Suppressor macrophage treated with lipopolysaccharide for 4 hours (primary cell): ENCODE data around the gene TMPRSS2.

ENCODE experiments used
- DNase-seq: peaks from one replicate; pipeline ENCODE4 v3.0.0-alpha.2; 2020

TMPRSS2 gene

DNA sequence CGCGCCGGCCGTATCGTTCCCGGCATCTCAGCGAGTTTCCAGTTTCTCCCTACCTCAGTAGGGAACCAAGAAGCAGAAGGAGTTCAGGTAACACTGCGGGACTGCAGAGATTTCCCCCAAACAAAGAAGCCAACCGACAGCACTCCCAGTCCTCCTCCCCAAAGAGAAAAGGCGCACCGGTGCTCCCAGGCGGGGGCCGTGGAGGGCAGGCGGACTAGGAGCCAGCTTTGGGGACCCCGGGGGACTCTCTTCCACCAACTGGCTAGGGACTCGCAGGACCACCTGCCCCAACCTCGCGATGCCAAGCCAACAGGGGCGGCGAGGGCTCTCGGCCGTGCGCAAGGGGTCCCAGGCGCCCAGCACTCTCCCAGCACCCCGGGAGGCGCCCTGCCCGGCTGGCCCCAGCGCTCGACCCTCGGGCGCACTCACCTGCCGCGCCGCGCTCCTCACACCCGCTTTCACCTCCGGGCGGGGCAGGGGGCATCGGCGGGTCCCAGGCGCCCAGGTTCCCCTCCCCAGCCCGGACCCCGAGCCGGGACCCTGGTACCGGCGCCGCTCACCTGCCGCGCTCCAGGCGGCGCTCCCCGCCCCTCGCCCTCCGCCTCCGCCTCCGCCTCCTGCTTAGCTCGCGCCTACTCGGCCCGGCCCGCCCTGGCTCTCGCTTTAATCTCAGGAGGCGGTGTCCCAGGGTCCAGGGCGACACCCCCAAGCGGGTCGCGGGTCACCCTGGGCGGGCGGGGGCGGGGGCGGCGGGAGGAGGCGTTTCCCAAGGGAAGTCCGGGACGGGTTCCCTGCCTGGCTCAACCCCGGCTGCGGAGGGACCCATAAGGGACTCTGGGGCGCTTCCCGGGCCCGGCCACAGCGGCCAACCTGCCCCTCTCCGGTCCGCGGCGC is at the start of gene TMPRSS2:
TSS of gene TMPRSS2 (minus strand) at position 638 of the 894 bp plus-strand sequence. CDS start 10,025 bp downstream, outside the sequence.
- DNase-seq, result no peak

DNA sequence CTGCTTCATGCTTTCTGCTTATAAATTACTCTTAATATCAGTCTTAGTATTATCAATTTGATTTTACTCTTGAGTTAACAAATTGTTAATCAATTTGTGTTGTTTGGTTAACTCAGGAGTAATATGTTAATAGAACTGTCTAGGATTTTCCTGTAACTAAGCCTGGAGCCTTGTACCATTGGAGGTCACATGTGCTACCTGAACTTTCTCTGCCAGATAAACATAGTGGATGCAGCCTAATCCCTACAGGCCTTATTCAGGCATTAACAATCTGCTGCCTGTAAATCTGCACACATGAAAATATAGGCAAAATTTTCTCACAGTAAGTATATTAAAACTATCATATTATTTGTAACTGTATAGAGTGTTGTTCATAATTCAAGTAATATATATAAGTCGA is 47.1 kb upstream of the TMPRSS2 start:
- no peak for DNase-seq

DNA sequence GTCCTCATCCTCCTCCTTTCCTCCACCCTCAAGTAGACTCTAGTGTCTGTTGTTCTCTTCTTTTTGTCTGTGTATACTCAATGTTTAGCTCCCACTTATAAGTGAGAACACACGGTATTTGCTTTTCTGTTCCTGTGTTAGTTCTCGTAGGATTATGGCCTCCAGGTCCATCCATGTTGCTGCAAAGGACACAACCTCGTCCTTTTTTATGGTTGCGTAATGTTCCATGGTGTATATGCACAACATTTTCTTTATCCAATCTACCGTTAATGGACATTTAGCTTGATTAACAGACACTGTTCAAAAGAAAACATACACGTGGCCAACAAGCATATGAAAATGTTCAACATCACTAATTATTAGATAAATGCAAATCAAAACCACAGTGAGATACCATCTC is 44.3 kb upstream of the TMPRSS2 start:
- no peak for DNase-seq

DNA sequence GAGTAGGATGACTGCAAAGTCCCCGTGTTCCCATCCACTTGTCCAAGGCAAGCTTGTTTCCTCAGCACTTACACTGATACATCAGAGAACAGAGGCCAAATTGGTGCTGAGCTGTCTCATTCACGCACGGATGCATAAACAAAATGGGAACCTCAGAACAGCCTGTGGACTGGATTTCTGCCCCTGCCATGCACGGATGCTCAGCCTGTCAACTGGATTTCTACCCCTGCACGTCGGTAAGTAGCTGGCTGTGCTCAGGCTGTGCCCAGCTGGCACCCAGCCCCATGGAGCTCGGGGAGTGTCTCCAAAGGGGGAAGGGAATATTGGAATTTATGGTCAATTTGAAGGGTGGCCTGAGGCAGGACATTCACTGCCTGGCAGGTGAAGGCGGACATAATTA is 40.8 kb upstream of the TMPRSS2 start:
- DNase-seq, result no peak

DNA sequence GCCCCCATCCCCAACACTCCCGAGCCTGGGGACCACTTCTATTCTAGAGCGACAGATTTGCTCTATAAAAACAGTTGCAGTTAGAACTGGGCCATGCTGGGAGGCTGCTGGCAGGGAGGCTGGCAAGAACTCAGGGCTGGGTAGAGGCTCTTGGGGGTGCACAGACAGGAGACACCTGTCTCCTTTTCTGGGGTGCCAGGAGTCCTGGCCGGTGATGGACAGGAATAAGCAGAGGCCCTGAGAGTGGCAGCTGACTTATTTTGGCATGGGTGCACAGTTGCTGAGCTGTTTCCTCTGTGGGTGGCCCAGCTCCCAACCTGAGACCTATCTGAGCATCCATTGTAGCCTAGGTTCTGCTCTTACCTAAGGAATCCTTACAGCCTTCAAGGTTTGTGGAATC is 39.2 kb upstream of the TMPRSS2 start:
- DNase-seq, result no peak

DNA sequence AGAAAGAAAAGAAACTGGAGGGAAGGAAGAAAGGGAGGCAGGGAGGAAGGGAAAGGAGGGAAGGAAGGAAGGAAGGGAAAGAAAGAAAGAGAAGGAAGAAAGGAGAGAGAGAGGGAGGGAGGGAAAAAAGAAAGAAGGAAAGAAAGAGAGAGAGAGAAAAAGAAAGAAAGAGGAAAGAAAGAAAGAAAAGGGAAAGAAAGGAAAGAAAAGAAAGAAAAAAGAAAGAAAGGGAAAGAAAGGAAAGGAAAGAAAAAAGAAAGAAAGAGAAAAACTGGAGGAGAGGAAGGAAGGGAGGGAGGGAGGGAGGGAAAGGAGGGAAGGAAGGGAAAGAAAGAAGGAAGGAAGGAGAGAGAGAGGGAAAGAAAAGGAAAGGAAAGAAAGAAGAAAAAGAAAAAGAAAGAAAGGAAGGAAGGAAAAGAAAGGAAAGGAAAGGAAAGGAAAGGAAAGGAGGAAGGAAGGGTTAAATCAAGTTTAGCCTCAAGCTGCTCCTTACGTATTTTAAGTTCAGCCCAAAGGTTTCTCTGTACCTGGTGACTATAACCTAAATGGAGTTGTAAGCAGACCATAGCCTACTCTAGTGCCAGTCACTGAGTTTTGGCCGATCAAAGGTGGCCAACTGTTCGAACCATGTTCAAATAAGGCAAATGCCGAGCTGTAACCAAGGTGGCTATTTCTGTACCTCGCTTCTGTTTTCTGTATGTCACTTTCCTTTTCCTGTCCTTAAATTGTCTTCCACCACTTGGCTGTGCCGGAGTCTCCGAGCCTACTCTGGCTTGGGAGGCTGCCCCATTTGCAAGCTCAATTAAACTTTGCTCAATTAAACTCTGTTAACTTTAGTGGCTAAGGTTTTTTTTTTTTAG is 37.8 kb upstream of the TMPRSS2 start:
- no peak for DNase-seq

DNA sequence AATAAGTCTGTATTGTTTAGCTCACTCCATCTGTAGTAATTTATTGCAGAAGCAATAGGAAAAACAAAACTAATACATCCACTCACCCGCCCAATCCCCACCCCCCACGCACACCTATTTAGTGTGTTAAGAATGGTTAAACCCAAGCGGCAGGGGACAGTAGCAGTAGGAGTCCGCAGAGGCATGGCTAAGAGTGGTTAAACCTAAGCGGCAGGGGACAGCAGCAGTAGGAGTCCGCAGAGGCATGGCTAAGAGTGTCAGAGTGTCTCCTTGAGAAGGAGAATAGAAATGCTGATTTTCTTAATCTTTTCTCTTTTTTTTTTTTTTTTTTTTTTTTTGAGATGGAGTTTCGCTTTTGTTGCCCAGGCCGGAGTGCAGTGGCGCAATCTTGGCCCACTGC is 34.8 kb upstream of the TMPRSS2 start:
- DNase-seq, result no peak

DNA sequence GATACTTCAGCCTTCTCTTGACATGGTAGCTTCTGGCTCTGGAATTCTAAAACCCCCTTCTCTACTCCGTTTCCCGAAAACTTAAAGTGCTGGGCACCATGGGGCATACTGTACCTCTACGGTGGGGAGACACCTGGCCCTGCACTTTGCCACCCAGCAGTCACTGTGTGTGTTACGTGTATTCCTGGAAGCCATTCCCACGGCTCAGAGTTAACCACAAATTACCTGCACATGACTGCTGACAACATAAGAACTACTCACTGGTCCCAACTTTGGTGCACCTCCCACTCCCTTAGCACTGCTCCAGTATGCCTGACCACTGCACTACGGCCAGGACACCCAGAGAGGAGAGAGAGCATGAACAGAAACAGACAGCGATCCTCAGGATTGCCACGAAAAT is 29.4 kb upstream of the TMPRSS2 start:
- no peak for DNase-seq

DNA sequence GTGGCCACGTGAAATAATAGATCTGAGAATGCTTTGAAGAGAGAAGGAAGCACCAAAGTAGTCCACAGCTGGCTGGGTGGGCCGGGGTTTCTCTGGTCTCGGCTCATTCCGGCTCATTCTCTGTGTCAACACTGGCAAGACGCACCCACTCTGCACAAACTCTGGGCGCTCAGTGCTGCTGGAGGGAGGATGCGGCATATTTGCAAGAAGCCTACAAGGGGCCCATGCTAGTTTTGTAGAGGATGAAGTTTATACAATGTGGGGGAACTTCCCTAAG is 28.8 kb upstream of the TMPRSS2 start:
- no peak for DNase-seq

DNA sequence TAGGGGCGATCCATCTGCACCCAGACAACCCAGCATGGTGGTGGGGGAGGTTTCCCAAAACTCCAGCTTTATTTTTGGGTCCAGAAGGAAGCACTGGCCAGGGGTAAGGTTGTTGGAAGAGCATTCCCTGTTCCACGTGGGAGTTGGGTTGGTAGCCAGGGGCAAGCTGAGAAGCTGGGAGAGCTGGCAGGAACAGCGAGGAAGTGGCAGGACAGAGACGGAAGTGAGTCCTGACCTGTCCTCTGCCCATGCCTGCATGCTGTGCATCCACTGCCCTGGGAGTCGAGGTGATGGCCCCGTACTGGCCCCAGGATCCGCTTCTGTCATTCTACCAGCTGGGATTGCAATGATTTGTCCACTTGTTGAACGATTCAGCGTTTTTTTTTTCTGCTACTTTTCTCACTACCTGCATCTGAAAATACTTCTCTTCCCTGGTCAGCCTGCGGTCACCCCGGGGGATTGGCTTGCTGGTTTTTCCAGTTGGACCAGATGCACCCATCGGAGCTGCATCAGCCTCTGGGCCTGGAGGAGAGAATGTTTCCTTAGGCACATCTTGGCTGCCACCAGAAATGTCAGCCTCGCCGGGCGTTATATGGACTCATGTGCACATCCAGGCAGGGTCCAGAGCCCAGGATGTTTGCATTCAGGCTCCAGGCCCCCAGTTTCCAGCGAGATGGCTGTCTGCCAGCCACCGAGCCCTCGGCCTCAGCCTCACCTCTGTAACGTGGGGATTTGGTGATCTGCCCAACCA is 28.3 kb upstream of the TMPRSS2 start:
- DNase-seq, result no peak

DNA sequence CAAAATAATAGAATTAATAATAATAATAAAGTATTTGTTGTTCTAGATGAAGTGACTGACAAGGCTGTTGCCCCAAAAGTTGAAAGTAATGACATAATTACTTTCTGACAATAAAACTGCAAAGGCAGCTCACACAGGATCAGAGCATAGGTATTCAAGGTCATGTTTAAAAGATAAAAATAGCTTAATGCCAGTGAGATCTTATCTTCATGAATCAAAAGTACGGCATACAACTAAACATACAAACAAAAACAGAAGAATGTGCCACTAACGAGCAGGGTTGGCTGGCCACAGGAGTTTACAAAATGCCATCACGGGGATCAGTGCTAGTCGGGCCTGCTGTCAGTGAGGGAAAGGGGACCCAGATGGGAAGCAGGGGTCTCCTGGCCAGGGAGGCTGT is 22.4 kb upstream of the TMPRSS2 start:
- DNase-seq, result no peak

DNA sequence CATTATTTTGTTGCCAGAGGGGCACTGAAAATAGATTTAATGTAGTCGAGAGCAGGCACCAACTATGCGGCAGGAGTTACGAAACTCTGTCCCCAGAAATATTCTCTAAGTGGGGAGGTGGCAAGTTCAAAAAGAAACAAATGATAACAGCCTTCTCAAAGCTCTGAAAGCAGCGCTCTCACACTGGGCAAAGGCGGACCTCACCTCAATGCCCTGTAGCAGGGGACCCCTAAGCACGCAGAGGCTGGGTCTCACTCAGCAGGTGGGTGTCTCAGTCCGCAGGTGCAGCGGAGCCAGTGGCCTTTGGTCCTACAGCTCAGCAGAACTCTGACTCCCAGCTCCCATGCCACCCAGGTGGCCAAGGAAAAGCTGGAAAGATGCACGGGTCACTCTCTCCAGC is 21.8 kb upstream of the TMPRSS2 start:
- DNase-seq, result no peak

DNA sequence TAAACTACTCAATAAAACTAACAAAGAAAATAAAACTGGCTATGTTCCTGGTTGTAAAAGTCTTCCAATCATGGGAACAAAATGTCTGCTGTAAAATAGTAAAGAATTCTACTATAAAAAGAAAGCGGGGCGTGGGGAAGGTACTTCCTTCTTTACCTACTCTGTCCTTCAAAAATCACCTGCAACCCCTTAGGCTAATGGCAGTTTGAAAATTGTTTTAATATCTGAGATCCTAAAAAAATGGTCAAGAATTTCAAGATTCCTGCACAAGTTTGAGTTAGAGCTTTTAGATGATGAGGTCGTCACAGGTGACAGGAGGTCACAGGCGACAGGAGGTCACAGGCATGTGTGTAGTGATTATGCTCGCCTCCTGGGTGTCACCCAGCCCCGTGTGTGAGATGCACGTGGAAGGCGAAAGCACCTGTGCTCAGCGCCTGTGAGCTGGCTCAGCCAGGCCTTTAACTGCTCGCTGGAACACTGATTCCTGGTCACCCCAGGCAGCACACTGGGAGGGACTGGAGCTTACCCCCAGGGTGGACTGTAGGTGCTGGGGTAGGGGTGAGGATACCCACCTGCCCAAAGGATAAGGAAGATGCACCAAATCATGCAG is 18.6 kb upstream of the TMPRSS2 start:
- no peak for DNase-seq

DNA sequence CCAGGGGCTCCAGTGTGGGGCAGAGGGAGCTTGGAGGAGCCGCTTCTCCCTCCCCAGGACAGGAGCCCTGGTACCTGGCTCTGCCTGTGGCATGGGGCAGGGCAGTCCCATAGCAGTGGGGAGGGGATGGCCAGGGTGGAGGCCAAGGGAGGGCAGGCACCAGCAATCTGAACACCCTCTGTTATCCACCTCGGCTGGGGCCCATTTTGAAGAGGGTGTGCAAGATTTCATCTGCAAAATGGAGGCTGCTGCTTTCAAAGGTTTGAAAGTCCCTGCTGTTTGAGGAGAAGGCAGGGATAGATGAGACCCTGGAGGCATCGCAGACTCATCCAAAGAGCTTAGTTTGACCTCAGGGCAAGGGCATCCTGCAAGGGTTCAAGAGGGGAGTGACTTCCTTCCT is 15.2 kb upstream of the TMPRSS2 start:
- no peak for DNase-seq

DNA sequence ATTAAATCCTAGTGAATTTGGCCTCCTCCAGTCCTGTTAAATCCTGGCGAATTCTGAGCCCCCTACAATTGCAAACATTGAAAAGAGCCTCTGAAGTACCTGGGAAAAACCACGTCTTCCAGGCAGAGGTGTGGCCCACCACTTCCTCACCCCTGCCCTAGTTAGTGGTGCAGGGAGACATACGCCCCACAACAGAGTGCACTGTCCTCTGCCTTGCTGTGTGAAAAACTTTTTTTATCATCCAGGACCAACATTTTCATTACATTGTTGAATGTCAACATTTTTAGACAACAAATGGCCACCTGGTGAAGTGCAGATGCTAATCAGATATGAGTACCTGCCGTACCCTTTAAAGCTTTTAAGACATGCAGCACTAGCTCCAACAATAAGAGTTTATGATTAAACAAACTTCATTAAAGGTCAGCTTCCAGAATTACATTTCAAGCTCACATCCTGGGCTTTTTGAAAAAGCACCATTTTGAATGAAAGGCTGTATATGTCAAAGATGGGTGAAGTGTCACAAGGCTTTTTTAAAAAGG is 13.6 kb upstream of the TMPRSS2 start:
- no peak for DNase-seq

DNA sequence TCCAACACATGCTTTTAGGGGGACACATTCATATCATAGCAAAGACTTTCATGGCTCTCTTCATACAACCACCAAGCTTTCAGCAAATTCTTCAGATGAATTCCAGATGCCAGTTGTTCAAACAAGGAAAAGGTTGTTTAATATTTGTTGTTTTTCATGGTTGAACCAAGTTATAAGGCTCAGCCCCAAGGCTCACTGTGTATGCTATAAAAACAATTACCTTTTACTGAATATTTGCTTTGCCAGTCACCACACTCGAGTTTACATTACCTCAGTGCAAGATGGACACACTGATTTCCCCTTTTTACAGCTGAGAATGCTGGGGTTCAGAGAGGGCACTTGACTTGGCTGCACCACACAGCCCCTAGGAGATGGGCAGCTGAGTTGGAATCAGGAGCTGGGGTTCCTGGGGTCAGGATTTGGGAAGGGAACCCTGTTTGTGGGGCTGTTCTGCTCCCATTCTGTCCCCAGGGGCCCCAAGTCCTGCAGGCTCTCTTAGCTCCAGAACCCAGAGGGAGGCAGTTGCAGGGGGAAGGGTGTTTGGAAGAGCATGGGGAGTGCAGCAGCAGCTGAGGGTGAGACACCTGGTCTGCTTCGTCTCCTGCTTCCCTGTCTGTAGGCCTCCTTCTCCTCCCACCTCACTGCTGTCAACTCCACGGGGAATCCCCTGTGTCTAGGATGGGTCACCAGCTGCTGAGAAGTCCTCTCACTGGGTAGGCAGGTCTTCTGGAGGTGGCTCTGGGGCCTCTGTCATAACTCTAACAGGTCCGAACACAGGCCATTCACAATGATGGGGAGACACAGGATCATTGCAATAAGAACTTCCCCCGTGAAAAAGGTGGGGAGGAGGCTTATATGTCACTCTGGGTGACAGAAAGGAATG is 12.8 kb upstream of the TMPRSS2 start:
- no peak for DNase-seq

DNA sequence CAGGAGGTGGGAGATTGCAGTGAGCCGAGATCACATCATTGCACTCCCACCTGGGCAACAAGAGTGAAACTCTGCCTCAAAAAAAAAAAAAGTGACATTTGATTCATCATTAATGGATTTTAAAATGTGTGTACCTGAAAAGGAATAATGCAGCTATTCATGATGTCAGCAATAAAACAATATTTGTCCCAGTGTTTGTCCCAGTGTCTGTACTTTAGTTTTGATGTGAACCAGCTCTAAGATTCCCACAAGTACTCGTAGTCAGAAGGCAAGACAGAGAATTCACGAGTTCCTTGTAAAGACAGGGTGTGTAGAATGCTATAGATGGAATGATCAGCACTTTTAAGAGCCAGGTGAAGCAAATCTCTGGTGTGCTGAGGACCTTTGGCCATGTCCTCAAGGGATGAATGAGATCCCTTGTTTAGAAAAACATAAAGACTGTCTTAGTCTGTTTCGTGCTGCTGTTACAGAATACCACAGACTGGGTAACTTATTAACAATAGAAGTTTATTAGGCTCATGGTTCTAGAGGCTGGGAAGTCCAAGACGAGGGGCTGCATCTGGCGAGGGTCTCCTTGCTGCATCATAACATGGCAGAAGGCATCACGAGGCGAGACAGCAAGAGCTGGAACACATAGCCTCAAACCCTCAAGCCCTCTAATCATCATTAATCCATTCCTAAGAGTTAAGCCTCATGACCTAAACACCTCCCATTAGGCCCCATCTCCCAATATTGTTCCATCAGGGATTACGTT is 12.0 kb upstream of the TMPRSS2 start:
- no peak for DNase-seq

DNA sequence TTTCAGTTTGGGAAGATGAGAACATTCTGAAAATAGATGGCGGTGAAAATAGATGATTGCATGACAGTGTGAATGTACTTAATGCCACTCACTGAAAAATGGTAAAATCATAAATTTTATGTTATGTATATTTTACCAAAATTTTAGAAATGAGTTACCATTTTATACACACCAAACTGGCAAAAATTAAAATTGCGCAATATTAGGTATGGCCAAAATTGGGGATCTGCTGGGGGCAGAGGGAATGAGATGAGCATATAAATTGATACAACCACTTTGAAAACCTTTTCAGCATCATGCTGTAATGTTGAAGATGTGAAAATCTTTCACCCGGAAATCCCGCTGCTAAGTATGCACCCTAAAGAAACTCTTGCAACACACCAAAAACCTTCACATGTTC is 10.8 kb upstream of the TMPRSS2 start:
- no peak for DNase-seq

DNA sequence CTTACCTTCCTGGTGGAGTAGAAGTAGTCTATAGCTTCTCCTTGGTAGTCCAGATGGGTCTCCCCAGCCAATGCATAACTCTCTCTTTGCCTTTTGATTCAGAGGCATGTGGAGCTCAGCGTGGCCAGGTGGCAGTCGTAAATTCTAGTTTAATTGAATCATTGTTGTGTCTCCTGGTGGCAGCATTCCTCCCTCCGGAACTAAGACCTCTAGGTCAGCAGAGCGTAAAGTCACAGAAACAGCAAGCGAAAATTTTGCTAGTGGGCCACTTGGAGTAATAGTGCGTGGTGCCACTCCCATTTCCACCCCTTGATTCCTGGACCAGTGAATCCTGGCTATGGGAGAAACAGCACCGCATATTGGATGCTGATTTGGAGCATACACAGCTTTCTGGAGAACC is 3.9 kb upstream of the TMPRSS2 start:
- no peak for DNase-seq

DNA sequence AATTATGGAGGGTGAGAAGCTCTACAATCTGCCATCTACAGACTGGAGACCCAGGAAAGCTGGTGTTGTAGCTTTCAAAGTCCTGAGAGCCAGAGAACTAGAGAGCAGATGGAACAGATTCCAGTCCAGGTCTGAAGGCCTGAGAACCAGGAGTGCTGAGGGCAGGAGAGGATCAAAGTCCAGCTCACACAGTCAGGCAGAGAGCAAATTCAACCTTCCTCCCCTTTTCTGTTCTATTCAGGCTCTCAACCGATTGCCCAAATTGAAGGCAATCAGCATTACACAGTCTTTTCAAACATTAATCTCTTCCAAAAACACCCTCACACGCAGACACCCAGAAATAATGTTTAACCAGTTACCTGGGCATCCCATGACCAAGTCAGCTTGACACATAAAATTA is 2.5 kb upstream of the TMPRSS2 start:
- DNase-seq, result no peak

DNA sequence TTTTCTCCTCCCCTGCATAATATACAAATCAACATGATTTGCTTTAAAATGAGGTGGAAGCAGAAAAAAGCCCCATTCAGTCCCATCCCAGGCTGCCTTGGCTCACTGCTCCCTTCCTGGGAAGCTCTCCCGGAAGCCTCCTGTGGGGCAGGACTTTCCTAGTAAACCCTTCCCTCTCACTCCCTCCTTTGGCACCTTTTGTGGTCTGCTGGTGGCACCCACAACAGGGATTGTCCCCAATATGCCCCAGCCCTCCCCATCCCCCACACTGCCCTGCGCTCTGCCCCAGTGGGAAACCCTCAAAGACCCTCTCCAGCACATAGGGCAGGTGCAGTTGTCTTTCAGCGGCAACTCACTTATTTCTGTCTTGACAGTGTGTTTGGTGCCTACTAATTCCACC is 1.8 kb upstream of the TMPRSS2 start:
- DNase-seq, result no peak
